SK-N-SH (cell line): ENCODE results near the gene SMIM36.

Source experiments
- CTCF ChIP-seq: fragments of 200-600 bp; sonication (generic); IDR thresholded peaks from 2 replicates; pipeline ENCODE4 v1.6.1; 2017; ENCODE audit warnings: antibody characterized with exemption, mild to moderate bottlenecking, moderate library complexity
- EP300 ChIP-seq, 2 experiments: IDR thresholded peaks; 2 replicates each; pipeline versions ENCODE4 v1.4.0 to v1.6.1; 2012; ENCODE audit warnings: borderline replicate concordance in 1 of 2, low read depth in 1 of 2, low read length in 1 of 2
- FOXM1 ChIP-seq: IDR thresholded peaks from 2 replicates; pipeline ENCODE4 v1.4.0; 2012; ENCODE audit warnings: low read depth, mild to moderate bottlenecking
- MAX ChIP-seq: IDR thresholded peaks from 2 replicates; pipeline ENCODE4 v1.4.0; 2012; ENCODE audit warnings: low read depth
- RAD21 ChIP-seq: IDR thresholded peaks from 2 replicates; pipeline ENCODE4 v1.6.1; 2012; ENCODE audit warnings: mild to moderate bottlenecking, low read length
- SMC3 ChIP-seq: IDR thresholded peaks from 2 replicates; pipeline ENCODE4 v1.6.1; 2012; ENCODE audit warnings: low read depth, low read length, improper control_type of control experiment
- TAF1 ChIP-seq: IDR thresholded peaks from 2 replicates; pipeline ENCODE4 v1.6.1; 2012; ENCODE audit warnings: low read depth, mild to moderate bottlenecking, low read length, moderate library complexity, borderline replicate concordance
- TEAD4 ChIP-seq: IDR thresholded peaks from 2 replicates; pipeline ENCODE4 v1.4.0; 2012; ENCODE audit warnings: mild to moderate bottlenecking, borderline replicate concordance; ENCODE audit not compliant: insufficient read depth

GRCh38 chr17:55543709-55544108, 32.5 kb upstream of the SMIM36 start:
- TF ChIP-seq TAF1, result no peak
- TF ChIP-seq FOXM1, result no peak
- no peak for TF ChIP-seq MAX
- TF ChIP-seq EP300 (IDR thresholded peaks at IDR 0.05; ENCODE audit: borderline replicate concordance in 1 of 2, low read depth in 1 of 2, low read length in 1 of 2), result no peak
- no peak for TF ChIP-seq CTCF
- TF ChIP-seq RAD21, result no peak
- TF ChIP-seq TEAD4, result no peak
- no peak for TF ChIP-seq SMC3
